ENCODE results near the gene CEP128. TPM values are rescaled to one million over a fixed set of nuclear protein-coding genes. Genes with fewer than 3 reads are reported as not detected.
A peak's percentile ranks its signal among the peaks of the same experiment; 100 is the strongest.

CEP128 gene
- polyA plus RNA-seq, 1 experiment, result 1.9 TPM

DNA sequence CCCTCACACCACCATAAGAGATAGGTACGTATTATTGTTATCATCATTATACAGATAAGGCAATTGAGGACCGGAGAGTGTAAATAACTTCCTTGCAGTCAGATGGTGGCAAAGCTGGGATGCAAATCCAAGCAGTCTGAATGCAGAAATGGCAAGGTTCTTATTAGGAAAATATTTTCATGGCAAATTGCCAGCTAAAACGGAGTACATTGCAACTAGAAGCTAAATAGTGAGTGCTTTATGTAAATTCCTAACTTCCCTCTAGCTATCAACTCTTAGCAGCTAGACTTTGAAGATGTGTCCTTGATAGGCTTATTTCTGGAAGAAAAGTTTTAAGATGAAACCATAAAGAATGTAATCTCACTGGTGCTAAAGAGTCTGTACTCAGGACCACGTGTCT is 406.4 kb downstream of the CEP128 start:
- POLR2A ChIA-PET, result no interaction called here
- DNase-seq (ENCODE audit: low read depth), result no peak

GRCh38 chr14:80523518-80524117 is 417.9 kb downstream of the CEP128 start:
- CTCF ChIA-PET, result interaction anchor here (2.5 kb wide), 1 partner anchor 46 kb away, joined by 6 read pairs; no protein-coding TSS in a partner anchor

More for the DNA sequence above, 406.4 kb downstream of the CEP128 start:
- no peaks in the 10 kb centered on the region for H3K36me3 ChIP-seq (ENCODE audit: control insufficient read depth, insufficient read depth, low read length)
- TF ChIP-seq CTCF (IDR thresholded peaks at IDR 0.05; ENCODE audit: insufficient read depth, low read depth, low read length), result no peak
- no peak overlapping the region for H3K4me3 ChIP-seq (ENCODE audit: low read depth, low read length)
- CTCF ChIA-PET, result no interaction called here
- H3K27me3 ChIP-seq (ENCODE audit: control insufficient read depth, insufficient read depth, low read length), result no peaks in the 10 kb centered on the region

DNA sequence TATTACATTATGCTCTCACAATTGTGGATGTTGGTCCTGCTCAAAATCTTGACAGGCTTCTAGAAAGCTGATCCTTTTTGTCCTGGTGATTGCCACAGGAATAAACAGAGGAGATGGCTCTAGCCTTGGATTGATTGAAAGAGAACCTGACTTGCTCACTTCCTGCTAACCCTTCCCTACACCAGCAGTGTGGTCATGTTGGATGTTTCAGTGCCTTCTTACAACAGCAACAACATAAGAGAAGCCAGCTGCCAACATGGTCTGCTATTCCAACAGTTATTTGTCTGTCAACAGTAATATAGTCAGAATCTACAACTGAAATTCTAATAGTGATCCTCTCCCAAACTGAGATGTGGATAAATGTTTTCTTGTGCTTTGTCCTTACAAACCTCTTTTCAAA is 418.6 kb downstream of the CEP128 start:
- Histone ChIP-seq H3K4me3 (ENCODE audit: low read depth, low read length) (no peak overlapping the region), H3K36me3 (ENCODE audit: control insufficient read depth, insufficient read depth, low read length) (no peaks in the 10 kb centered on the region), H3K27me3 (ENCODE audit: control insufficient read depth, insufficient read depth, low read length) (no peaks in the 10 kb centered on the region)
- ChIA-PET POLR2A (no interaction called here), CTCF (interaction anchor here (0.7 to 2.5 kb wide), 2 partner anchors 16 to 47 kb away, joined by 3 to 6 read pairs; no protein-coding TSS in a partner anchor)
- TF ChIP-seq CTCF (IDR thresholded peaks at IDR 0.05; ENCODE audit: insufficient read depth, low read depth, low read length), result no peak
- DNase-seq (ENCODE audit: low read depth), result no peak

More at GRCh38 chr14:80523518-80524117, 417.9 kb downstream of the CEP128 start:
- DNase-seq (ENCODE audit: low read depth), result peak; percentile 20
- Histone ChIP-seq H3K4me3 (ENCODE audit: low read depth, low read length) (no peak overlapping the region), H3K36me3 (ENCODE audit: control insufficient read depth, insufficient read depth, low read length) (no peaks in the 10 kb centered on the region), H3K27me3 (ENCODE audit: control insufficient read depth, insufficient read depth, low read length) (no peaks in the 10 kb centered on the region)
- POLR2A ChIA-PET, result interaction anchor here (0.5 kb wide), 1 partner anchor 714 kb away, joined by 3 read pairs; no protein-coding TSS in a partner anchor
- no peak for TF ChIP-seq CTCF (IDR thresholded peaks at IDR 0.05; ENCODE audit: insufficient read depth, low read depth, low read length)

GRCh38 chr14:80522411-80522810 is 419.1 kb downstream of the CEP128 start:
- POLR2A ChIA-PET, result no interaction called here
- H3K4me3 ChIP-seq (ENCODE audit: low read depth, low read length), result no peak overlapping the region
- DNase-seq (ENCODE audit: low read depth), result peak; percentile 20
- no peaks in the 10 kb centered on the region for H3K27me3 ChIP-seq (ENCODE audit: control insufficient read depth, insufficient read depth, low read length)
- CTCF ChIA-PET, result interaction anchor here (0.7 to 2.5 kb wide), 2 partner anchors 17 to 48 kb away, joined by 3 to 6 read pairs; no protein-coding TSS in a partner anchor
- TF ChIP-seq CTCF (IDR thresholded peaks at IDR 0.05; ENCODE audit: insufficient read depth, low read depth, low read length), result no peak
- H3K36me3 ChIP-seq (ENCODE audit: control insufficient read depth, insufficient read depth, low read length), result no peaks in the 10 kb centered on the region

- ChIA-PET CTCF (no interaction called here), POLR2A (no interaction called here)
- no peak for DNase-seq (ENCODE audit: low read depth)
- Histone ChIP-seq H3K36me3 (ENCODE audit: control insufficient read depth, insufficient read depth, low read length) (no peaks in the 10 kb centered on the region), H3K4me3 (ENCODE audit: low read depth, low read length) (no peak overlapping the region), H3K27me3 (ENCODE audit: control insufficient read depth, insufficient read depth, low read length) (no peaks in the 10 kb centered on the region)
- TF ChIP-seq CTCF (IDR thresholded peaks at IDR 0.05; ENCODE audit: insufficient read depth, low read depth, low read length), result no peak
Measured at GRCh38 chr14:80521456-80521855, 420.1 kb downstream of the CEP128 start.

Data from BJ (cell line).